HG02884 (cell line): ENCODE measurements around the gene MVB12B.
"Not testable (repeated sequence)": the region's sequence is repeated elsewhere in the genome, so short reads cannot be mapped to it uniquely, and the experiment has no call there.

ENCODE experiments used
- ATAC-seq: cut with Tn5 transposase; IDR thresholded peaks from one replicate; pipeline ENCODE4 v1.9.1; 2021; ENCODE audit warnings: mild to moderate bottlenecking, moderate library complexity; ENCODE audit not compliant: unreplicated experiment

MVB12B gene

DNA sequence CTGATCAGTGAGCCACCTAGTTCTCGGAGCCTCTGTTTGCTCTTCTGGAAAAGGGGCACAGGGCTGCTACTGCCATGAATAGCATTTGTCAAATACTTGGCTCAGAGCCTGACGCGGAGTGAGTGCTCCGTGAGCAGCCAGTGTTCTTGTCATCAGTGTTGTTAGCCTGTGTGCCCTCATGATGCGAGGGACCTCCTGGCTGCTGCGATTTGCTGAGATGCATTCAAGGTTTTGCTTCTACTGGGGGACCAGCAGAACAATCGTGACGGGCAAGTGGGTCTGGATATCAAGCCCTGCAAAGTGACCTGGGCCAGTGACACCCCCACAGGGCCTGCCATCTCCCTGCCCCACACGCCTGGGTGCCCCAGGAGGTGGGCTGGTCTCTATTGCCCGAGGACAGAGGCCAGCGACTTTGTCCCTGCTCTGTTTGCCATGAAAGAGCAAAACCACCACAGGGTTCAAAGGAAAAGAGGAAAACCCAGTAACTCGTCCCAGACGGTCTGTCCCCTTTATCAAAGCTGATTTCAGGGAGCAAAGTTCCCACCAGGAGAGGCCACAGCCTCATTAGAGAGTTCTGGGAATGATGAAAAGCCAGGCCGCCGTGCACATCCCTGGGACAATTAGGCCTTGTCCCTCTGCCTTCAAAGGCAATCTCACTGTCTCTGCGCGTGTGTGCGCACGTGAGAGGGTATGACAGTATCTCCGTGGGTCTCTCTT lies 200.6 kb downstream of the MVB12B start:
- ATAC-seq, result no peak

GRCh38 chr9:126528111-126528510 lies 201.5 kb downstream of the MVB12B start:
- no peak for ATAC-seq

GRCh38 chr9:126528915-126529314 lies 202.3 kb downstream of the MVB12B start:
- no peak for ATAC-seq

DNA sequence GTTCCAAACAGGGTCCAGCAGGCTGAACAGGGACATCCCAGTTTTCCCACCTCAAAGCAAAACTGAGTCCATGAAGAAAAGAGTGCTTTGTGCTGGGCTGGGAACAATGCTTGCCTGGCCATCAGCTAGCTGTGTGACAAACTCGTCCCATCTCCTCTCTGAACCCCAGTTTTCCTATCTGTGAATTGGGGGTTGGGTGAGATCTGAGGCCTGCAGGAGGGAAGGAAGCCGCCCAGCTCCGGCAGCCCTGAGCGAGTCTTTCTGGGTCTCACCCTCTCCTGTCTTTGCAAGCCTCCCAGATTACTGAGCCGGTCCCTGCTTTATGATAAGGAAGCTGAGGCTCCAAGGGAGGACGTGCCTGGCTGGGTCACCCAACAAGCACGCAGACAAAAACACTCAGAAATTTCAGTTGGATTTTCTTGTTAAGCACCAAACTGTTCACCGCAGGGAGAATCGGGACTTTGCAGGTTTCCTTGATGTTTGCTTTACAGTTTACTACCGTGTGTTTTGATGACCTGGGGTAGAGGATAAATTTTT lies 204.5 kb downstream of the MVB12B start:
- no peak for ATAC-seq

DNA sequence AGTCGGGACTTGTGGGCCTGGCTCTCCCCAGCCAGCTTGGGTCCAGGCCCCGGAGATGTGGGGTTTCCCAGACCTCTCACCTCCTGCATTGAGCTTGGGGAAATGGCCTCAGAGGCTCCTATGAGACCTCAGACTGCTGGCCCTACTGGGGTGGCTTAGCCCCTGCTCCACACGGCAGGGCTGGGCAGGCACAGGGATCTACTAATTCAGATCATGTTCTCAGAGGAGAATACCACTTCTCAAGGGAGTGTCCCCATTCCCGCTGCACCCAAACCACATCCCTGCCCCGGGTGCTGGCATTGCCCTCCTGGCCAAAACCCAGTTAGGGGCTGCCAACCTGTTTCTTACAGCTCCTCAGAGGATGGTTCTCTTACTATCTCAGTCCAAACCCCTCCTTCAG lies 205.0 kb downstream of the MVB12B start:
- no peak for ATAC-seq

- ATAC-seq, result no peak
Measured at GRCh38 chr9:126532019-126532462, 205.4 kb downstream of the MVB12B start.

DNA sequence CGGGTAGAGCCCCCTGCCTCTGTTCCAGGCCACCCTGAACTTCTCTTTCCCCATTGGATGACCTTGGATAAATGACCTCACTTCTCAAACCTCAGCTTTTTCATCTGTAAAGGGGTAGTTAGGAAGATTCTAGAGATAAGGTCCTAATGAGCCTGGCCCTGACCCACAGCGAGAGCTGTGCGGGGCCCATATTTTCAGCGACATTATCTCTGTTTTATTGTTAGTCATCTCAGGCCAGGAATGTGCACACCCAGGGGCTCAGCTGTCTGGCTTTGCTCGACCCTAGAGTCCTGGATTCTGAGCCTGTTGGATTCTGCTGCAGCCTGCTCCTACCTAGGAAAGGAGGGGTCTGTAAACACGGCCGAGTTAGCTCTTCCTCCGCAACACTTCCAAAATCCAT lies 205.9 kb downstream of the MVB12B start:
- no peak for ATAC-seq

GRCh38 chr9:126532951-126533925 lies 206.6 kb downstream of the MVB12B start:
- no peak for ATAC-seq

DNA sequence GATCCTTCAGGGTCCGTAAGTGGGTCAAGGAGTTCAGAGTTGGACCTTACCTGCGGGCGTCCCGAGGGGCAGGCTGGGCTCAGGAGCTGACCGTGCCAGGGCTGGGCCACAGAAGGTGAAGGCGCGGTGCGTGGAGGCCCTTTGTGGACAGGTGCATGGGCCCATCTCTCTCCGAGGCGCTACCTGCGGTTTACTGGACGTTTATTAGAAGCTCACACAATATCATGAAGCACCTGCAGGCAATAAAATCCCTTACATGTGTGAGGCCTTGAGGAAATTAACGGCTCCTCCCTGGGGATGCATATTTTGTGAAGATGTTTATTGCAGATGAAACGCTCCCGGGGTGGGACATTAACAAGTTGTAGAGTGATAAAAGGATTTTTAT lies 207.3 kb downstream of the MVB12B start:
- no peak for ATAC-seq

GRCh38 chr9:126534431-126535186 lies 208.0 kb downstream of the MVB12B start:
- no peak for ATAC-seq

GRCh38 chr9:126536131-126536530 lies 209.5 kb downstream of the MVB12B start:
- ATAC-seq, result no peak

DNA sequence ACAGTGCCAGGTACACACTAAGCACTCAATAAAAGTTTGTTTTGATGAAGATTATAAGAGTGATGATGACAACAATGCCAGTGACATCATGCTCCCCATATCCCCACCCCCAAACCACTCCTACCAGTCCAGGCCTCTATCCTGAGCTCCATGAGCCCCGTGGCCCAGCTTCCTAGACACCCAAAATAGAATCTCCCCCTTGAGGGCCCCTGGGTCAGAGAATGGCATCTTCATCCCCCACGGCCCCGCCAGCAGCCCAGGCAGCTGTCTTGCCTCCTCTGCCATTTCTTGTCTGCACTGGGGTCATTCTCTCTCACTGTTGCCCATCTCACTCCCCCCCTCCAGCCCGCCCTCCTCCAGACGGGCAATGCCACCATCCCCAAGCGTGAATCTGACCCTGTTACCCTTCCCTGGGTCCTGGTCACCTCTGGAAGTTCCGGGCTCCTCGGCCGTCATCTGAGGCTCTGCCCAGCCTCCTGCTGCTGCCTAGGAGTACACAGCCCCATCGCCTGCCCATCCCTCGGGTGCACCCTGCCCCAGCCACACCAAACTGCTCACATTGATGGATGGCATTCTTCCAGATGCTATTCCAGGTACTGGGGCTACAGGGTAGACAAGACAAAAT lies 210.3 kb downstream of the MVB12B start:
- ATAC-seq, result no peak

DNA sequence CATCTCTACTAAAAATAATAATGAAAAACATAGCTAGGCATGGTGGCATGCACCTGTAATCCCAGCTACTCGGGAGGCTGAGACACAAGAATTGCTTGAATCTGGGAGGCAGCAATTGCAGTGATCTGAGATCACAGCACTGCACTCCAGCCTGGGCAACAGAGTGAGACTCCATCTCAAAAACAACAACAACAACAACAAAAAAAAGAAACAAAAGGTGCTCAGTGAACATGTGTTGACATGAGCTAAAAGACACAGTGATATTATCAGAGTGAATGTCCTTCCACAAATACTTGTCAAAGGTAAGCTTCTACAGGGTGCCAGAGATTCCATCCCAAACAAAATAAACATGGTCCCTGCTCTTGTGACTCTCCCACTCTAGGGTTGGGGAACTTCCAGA lies 211.9 kb downstream of the MVB12B start:
- ATAC-seq, result no peak

GRCh38 chr9:126540398-126540797 lies 213.8 kb downstream of the MVB12B start:
- not testable (repeated sequence) for ATAC-seq

GRCh38 chr9:126543490-126543889 lies 216.9 kb downstream of the MVB12B start:
- no peak for ATAC-seq

DNA sequence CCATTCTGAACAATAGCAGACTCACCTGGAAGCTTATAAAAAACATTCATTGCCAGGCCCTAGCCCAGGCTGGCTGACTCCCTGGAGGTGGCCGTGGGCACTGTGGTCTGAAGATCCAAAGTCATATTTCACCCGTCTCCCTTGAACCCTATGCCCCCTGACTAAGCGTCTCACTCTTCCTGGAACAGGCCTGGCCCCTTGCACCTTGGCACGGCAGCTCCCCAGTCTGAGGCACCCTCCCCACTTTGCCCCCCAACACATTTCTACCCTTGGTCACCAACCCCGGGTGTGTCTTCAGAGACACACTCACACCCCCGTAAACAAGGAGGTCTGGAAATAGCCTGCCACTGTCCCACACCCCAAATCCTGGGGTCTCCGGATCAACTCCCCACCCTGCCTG lies 218.5 kb downstream of the MVB12B start:
- no peak for ATAC-seq

DNA sequence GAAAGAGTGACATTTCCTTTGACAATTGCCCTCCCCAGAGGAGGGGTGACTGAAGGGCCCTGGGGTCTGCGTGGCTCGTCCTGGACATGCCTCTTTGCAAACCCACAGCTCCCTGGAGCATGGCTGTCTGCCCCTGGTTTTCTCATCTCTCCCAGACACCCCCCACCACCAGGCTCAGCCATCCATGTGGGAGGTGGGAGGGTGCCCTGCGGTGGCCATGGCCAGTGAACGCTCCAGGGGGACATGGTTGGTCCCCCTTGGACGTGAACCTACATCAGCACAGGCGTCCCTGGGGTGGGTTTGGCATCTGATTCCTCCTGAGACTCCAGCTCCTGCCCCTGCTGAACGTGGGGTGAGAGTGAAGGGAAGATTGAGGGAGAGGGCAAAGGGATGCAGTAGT lies 219.4 kb downstream of the MVB12B start:
- ATAC-seq, result no peak

- no peak for ATAC-seq
Measured at GRCh38 chr9:126548312-126548711, 221.7 kb downstream of the MVB12B start.

DNA sequence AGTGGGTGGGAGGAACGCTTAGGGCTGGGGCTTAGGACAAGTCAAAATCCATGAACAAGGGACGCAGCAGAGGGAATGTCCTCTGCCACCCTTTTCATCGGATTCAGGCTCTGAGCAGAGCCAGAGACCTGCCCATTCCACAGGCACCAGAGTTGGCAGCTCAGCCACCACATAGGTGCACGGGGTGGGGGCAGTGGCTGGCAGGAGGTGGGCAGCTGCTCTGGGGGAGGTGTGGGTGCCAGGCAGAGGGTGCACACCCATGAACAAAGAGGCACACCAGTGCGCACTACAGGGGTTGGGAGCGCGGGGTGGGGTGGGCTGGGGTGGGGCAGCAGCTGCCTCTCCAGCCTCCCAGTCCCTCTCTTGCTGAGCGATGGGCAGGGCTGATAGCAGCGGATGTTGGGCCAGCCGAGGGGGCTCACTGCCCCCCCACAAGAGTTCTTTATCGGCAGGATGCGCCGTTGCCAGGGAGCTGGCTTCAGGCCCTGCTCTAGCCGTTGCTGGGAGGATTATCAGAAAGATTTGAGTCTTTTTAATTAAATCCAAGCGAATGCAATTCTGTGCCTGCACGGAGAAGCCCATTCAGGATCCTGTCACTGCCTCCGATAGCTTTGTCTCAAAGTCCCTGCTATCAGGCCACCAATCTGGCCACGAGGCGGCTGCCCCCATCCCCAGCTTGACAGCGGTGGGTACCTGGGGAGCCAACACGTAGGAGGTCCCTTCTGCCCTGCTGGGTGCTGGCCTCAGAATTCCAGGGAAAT lies 222.8 kb downstream of the MVB12B start:
- ATAC-seq, result no peak

GRCh38 chr9:126550891-126551351 lies 224.3 kb downstream of the MVB12B start:
- no peak for ATAC-seq
